Measurements from ENCODE around the gene ERCC6.

Gene ERCC6

GRCh38 chr10:49508249-49508648 lies 30.7 kb downstream of the ERCC6 start:
- DNase-seq = no peak

DNA sequence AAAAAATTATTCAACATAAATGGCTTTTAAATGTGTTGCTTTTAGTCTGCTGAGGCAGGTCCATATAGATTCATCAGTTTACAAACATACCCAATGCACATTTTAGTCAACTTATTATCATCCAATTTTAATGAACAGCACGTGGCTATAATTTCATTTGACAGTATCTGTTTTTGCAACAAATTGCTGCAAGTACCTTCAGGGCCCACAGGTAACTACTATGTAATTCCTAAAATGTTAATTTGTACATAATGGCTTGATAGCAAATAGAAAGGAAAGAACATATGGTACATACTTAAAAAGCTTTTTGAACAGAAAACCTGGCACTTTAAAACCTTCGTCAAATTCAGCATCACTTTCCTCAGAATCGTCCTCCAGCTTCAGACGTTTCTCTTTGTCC lies 33.3 kb downstream of the ERCC6 start:
- DNase-seq = no peak

GRCh38 chr10:49505076-49505475 lies 33.8 kb downstream of the ERCC6 start:
- no peak for DNase-seq

- DNase-seq = no peak
These were observed 34.4 kb downstream of the ERCC6 start for GRCh38 chr10:49504528-49504927.

- no peak for DNase-seq
These were observed 36.6 kb downstream of the ERCC6 start for GRCh38 chr10:49502358-49502757.

GRCh38 chr10:49500412-49500811 lies 38.5 kb downstream of the ERCC6 start:
- DNase-seq = no peak

GRCh38 chr10:49499305-49499851 lies 39.5 kb downstream of the ERCC6 start:
- DNase-seq = no peak

- DNase-seq = no peak
These were observed 40.5 kb downstream of the ERCC6 start for GRCh38 chr10:49498425-49498824.

DNA sequence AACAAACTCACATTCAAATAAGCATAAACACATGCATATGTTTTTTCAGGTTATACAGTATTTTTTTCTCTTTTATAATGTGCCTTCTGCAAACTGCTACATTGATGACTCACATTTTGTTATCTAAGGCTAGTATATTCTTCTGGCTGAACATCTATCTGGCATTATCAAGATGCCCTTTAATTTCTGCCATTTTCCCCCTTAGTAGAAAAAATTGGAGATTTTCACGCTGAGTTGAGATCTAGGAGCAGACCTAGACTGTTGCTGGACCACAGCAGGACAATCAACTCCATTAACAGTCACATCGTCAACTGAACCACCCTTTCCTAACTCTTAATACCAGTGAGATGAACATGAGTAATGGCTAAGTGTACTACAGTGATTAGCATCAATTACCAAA lies 41.6 kb downstream of the ERCC6 start:
- DNase-seq = no peak

GRCh38 chr10:49488056-49488717 lies 50.7 kb downstream of the ERCC6 start:
- no peak for DNase-seq

- no peak for DNase-seq
These were observed 52.2 kb downstream of the ERCC6 start for GRCh38 chr10:49486738-49487137.

DNA sequence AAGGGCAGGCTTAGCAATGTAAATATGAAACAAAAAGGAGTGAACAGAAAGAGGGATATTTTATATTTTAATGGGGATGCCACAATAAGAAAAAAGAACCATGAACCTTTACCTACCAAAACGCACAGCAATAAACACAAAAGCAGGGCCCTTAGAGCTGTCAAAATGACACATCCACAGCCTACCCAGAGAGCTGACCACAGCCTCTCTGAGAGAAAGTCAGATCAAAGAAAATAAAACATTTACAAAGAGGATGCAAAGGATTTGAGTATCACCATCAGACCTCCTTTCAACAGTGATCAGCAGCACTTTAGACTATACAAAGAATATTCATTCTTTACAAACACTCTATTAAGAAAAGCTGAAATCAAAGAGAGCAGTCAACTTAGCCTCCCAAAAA lies 52.9 kb downstream of the ERCC6 start:
- no peak for DNase-seq

DNA sequence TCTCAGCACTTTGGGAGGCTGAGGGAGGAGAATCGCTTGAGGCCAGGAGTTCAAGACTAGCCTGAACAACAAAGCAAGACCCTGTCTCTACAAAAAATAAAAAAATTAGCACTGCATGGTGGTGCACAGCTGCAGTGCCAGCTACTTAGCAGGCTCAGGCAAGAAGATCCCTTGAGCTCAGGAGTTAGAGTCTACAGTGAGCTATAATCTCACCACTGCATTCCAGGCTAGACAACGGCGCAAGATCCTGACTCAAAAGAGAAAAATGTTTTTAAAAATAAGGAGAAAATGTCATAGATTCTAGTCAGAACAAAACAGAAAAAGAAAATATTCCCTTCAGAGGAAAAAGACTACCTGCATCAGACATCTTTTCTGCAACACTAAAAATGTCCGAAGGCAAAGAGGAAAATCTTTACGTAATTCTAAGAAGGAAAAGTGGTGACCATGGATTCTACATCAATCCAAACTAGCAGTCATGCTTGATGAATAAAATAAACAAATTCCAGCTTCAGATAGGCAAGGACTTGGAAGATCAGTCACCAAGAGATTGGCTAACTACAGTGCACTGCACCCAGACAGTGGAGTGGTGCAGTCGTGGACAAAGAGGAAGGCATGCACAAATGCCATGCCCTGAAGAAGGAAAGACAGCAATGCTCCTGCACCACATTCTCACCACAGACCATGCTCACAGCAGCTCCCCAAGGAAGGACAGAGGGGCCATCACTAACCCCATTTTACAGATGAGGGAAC lies 54.3 kb downstream of the ERCC6 start:
- no peak for DNase-seq

DNA sequence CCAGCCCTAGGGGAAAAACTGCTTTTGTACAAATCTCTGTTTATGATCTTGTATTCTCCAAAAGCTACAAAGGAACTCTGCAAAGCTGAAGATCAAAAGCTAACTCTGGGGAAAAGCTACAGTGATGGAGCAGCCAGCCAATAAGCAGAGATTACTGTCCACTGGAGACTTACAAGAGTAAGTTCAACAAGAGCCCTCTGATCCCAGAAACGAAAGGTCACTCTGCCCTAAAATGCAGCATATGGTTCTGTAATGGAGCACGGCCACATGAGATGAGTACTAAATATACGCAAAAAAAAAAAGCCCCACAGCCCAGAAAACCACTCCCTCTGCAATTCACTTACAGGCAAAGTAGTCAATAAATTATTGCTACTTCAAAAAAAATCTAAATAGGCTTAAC lies 60.1 kb downstream of the ERCC6 start:
- DNase-seq = no peak

DNA sequence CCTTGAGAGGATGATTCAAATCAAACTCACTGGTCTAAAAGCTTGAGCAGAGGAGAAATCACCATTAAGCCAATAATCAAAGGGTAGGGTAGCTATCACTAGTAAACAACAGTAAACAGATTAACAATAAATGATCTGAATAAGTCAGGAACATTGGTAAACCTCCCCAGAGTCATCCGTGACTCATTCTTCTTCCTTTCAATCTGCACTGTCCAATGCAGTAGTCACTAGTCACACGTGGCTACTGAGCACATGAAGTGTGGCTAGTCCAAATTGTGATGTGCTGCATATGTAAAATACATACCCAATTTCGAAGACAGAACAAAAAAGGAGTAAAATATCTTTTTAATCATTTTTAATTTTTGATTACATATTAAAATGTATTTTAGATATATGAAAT lies 64.0 kb downstream of the ERCC6 start:
- no peak for DNase-seq

- DNase-seq = no peak
These were observed 67.4 kb downstream of the ERCC6 start for GRCh38 chr10:49471532-49471931.

GRCh38 chr10:49465736-49466135 lies 73.2 kb downstream of the ERCC6 start:
- DNase-seq = no peak

Data from DMS79 (cell line).